ENCODE results near the gene SMIM5. TPM values are rescaled to one million over a fixed set of nuclear protein-coding genes. Genes with fewer than 3 reads are reported as not detected.

SMIM5 gene
- total RNA-seq, 1 donor, result 3.0 TPM

Other genes with a start within 250 kb of the SMIM5 start
- gene GRB2, start 227.8 kb upstream of the SMIM5 start, total RNA-seq, result 88.3 TPM
- gene TMEM94, start 176.8 kb upstream of the SMIM5 start, total RNA-seq, result 156 TPM
- 14.8 TPM for gene CASKIN2, start 117.9 kb upstream of the SMIM5 start, total RNA-seq
- gene TSEN54, start 116.9 kb upstream of the SMIM5 start, total RNA-seq, result 30.2 TPM
- 42.5 TPM for gene LLGL2, start 107.7 kb upstream of the SMIM5 start, total RNA-seq
- 352 TPM for gene MYO15B, start 45.6 kb upstream of the SMIM5 start, total RNA-seq
- gene RECQL5, start 33.7 kb downstream of the SMIM5 start, total RNA-seq, result 56.6 TPM
- 69.2 TPM for gene SAP30BP, start 33.9 kb downstream of the SMIM5 start, total RNA-seq
- gene ITGB4, start 88.0 kb downstream of the SMIM5 start, total RNA-seq, result 11.3 TPM
- gene GALK1, start 131.8 kb downstream of the SMIM5 start, total RNA-seq, result 57.1 TPM
- gene UNK, start 151.4 kb downstream of the SMIM5 start, total RNA-seq, result 34.7 TPM
- 245 TPM for gene UNC13D, start 211.0 kb downstream of the SMIM5 start, total RNA-seq
- gene WBP2, start 221.9 kb downstream of the SMIM5 start, total RNA-seq, result 29.6 TPM
- gene TRIM47, start 245.1 kb downstream of the SMIM5 start, total RNA-seq, result 38.8 TPM

Data from hematopoietic multipotent progenitor cell (in vitro differentiated cells).